GM21825 (cell line): ENCODE data around the gene USH1G.

Source experiments
- ATAC-seq: cut with Tn5 transposase; IDR thresholded peaks from one replicate; pipeline ENCODE4 v1.9.1; 2021; ENCODE audit warnings: mild to moderate bottlenecking, moderate library complexity; ENCODE audit not compliant: unreplicated experiment

The USH1G gene

DNA sequence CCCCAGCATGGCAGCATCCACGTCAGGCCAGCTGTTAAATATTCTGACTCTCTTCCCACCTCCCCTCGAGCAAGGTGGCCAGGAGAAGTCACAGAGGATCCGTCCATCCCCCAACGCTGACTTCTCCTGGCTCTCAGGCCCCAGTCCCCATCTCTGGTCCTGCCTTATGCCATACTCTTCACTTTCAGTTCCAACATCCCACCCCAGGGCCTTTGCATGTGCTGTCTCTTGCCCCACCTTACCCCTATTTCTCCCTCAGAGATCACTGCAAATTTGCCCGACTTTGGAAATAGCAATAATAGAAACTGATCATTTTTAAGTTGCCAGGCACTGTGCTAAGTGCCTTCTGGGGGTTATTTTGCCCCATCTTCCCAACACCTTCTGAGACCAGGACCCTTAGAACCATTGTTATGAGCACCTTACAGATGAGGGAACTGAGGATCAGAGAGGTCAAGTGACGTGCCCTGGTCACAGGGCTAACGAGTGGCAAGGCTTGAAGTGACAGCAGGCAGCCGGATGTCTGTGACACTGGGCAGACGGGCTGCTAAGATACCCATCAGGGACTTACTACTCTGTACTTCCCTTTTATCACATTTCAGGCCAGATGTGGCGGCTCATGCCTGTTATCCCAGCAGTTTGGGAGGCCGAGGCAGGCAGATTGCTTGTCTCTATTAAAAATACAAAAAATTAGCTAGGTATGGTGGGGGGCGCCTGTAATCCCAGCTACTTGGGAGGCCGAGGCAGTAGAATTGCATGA, 31.8 kb upstream of the USH1G start:
- no peak for ATAC-seq

DNA sequence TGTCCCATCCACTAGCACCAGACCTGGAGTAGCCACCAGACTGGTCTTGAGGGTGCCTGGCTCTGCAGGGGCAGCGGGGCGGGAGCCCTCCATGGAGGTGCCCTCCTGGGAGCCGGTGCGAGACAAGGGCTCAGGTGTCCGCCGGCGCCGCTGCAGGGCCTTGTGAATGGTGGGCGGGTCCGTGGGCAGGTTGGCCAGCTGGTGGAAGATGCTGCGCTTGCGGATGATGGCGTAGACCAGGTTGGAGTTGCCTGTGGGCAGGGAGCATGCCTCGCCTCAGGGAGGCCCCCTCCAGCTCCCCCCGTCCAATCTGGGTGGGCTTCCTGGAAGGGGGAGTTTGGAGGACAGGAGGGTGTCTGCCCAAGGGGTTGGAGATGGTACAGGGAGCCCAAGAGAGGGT, 31.1 kb upstream of the USH1G start:
- no peak for ATAC-seq

DNA sequence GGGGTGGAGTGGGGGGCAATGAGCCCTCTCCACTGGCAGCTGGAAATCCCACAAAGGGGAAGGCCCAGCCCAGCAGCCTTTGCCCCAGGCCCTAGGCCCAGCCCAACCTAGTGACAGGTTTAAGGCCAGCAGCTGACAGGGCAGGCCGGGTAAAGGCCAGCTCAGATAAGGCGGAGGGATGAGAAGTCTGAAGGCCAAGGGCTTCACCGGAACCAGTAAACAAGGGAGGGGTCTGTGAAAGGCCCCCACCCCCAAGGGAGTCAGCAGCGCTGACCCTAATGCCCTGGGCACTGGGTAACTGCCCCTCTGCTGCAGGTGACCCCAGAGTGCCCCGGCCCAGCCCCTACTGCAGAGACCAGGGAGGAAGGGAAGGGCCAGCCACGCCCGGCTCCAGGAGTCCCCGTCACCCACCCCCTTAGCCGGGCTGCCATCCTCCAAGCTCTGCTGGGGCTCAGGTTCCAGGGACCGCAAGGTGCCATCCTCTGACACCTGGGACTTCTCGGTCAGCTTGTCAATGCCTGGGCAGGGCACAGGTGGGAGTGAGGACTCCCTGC, 30.2 kb upstream of the USH1G start:
- ATAC-seq = no peak

DNA sequence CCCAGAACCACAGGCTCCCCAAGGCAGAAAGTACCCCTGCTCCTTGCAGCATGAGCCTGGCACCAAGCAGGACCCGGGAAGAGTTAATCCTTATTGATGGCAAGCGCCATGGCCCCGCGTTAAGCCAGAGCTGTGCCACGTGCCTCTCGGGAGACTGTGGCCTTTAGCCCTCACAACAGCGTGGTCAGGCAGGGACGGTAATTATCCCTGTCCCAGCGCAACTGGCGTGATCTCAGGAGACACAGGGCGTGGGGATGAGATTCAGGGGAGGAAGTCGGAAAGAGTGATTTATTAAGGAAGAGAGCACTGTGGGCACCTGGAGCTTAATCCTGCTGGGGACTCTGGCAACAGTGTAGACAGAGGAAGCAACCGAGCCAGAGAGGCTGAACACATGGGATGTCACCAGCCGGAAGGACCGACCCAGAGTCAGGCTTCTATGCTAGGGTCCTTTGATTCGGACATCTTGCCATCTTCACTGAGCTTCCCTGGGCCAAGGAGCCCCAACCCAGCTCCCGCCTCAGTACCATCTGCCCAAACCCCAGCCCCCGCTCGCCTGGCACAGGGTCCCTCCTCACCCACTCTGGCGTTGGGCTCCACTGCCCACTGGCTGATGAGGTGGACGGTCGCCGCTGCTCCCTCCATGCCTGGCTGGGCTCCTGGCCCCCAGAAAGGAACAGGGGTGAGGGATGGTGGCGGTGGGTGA, 29.5 kb upstream of the USH1G start:
- ATAC-seq = no peak

DNA sequence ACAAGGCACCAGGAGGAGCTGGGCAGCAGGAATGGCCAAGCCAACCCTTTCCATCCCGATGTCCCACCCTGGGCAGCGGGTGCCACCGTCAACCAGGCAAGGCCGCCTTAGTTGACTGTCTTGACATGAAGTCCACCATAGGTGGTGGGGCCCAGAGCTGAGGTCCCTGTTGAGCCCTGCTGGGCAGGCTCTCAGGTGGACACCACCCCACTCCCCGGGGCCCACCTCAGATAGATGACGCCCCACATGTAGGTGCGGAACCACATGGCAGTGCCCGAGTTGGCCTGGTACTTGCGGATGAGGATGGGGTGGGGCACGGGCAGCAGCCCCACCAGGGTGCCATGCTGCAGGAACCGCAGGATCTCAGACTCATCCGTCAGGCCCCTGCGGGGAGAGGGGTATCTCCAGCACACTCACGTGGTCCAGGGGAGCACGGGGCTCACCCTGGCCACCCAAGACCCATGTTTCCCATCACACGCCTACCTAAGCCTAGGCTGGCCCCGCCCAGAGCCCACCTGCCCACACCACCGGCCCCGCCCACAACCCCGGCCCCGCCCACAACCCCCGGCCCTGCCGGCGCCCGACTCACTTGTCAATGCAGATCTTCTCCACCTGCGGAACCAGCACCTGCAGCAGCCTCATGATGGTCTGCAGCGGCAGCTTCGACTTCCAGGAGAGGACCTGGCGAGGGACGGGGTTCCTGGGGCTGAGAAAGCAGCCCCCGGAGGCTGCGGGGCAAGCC, 28.8 kb upstream of the USH1G start:
- no peak for ATAC-seq

DNA sequence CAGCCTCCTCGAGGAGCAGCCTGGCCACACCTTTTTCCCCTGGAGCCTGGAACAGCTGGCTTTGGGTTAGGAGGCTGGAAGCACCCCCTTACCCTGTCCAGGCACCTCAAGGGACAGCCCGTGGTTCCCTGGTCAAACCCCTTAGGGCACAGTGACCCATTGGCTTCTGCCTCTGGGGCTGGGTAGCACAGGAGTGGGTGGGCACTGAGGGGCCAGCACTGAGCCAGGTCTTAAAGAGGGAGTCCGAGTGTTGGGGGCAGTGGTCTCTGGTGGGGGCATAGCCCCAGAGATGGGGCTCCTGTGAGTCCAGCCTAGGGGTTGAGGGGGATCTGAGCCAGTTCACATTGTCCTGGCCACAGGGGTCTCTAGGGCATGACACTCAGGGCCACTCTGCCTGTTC, 28.0 kb upstream of the USH1G start:
- ATAC-seq = no peak

DNA sequence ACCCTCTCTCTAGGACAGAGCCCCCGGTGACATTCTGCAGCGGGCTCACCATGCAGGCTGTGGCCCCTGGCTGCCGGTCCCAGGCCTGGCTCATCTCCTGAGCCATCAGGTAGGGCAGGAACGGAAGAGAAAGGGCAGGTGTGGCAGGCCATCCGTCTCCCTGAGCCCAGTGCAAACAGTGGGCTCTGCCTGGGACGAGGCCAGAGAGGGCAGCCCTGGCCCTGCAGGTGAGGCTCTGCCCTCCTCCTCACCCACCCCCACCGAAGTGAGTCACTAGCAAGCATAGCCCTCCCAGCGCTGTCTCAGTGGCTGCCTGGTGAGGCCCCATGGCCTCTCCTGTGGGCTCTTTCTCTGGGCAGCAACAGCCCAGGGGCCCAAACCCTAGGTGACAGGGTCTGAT, 27.2 kb upstream of the USH1G start:
- ATAC-seq = no peak

DNA sequence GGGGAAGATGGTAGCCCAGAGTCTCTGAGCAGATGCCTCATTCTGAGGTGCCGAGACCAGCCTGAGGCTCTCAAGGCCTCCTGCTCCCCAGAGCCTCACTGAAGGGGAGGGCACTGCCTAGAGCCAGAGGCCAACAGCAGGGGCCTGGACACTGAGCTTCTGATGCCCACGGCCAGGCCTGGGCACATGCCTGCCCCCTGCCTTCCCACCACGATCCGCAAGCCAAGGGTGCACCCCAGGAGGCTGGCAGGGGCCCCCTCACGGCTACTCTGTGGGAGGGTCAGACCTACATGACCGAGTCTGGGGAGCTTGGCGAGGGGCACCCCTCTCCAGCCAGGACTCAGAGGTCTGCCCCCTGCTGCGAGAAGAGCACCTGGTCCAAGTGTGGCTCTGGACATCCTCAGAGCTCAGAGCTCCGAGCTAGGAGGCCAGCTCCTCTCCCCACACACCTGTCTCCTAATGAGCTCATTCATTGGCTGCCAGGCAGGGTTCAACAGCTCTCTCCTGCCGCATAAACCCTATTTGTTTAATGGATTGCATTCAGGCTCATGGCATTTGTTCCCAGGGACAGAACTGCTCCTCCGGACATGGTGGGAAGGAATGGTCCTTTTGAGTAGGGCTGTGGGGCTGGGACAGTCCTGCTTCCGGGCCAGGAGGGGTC, 26.5 kb upstream of the USH1G start:
- no peak for ATAC-seq

DNA sequence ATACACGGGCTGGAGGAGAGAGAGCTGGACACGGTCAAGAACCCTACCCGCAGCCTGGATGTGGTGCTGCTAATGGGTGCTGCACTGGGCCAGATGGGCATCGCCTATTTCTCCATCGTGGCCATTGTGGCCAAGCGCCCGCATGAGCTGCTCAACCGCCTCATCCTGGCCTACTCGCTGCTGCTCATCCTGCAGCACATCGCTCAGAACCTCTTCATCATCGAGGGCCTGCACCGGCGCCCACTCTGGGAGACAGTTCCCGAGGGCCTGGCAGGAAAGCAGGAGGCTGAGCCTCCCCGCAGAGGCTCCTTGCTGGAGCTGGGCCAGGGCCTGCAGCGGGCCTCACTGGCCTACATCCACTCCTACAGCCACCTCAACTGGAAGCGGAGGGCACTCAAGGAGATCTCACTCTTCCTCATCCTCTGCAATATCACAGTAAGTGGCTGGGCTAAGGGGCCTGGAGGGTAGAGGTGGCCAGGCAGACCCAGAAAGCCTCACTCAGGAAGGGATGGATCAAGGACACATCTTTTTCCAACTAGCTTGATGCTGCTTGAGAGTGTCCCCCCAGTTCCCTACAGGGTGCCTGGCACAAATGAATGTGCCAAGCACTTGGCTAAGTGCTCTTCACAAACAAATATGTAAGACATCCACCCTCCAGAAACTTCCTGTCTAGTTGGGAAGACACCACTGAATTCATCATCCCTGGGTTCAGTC, 24.1 kb upstream of the USH1G start:
- ATAC-seq = no peak

DNA sequence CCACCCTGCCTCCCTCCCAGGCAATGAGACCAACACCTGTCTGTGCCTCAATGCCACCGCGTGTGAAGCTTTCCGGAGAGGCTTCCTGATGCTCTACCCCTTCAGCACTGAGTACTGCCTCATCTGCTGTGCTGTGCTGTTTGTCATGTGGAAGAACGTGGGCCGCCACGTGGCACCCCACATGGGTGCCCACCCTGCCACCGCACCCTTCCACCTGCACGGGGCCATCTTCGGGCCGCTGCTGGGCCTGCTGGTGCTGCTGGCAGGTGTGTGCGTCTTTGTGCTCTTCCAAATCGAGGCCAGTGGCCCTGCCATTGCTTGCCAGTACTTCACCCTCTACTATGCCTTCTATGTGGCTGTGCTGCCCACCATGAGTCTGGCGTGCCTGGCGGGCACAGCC, 23.6 kb upstream of the USH1G start:
- ATAC-seq = no peak

DNA sequence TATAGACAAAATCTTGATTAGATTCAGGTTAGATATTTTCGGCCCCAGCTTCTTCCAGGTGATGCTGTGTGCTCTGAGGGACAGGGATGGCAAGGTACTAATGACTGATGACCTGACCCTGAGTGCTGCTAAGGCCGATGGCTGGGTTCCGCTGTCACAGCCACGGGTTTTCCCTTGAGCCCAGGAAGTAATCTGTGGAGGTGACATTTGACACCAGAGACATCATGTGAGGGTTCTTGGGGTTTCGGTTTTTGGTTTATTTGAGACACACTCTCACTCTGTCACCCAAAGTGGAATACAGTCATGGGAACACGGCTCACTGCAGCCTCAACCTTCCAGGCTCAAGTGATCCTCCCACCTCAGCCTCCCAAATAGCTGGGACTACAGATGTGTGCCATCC, 22.5 kb upstream of the USH1G start:
- no peak for ATAC-seq

DNA sequence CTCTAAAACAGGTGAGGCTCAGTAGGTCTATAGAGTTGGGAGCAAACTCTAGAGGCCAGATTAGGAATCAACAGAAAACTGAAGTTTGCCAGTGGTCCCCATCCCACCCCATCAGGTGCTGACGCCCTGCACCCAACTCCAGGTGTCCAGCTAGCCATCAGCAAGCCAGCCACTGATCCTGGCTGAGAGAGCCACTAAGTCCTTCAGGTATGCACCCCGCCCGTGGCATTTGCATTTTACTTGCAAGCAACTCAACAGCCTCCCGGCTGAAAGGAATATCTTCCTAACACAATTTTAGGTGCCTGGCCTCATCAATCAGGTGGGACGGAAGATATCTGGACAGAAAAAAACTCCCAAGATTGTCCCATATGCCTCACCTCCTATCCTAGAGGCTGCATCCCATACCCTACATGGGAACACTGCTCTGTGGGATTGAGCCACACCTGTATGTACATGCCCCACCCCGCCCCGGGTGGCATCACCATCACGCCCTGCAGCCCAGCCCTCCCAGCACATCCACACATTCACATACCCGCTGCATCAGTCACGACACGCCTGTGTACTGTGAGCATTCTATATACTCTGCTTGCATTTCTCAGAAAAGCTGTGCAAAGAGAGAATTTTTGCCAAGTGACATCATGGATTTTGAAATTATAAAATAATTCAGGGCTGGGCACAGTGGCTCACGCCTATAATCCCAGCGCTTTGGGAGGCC, 20.9 kb upstream of the USH1G start:
- no peak for ATAC-seq

DNA sequence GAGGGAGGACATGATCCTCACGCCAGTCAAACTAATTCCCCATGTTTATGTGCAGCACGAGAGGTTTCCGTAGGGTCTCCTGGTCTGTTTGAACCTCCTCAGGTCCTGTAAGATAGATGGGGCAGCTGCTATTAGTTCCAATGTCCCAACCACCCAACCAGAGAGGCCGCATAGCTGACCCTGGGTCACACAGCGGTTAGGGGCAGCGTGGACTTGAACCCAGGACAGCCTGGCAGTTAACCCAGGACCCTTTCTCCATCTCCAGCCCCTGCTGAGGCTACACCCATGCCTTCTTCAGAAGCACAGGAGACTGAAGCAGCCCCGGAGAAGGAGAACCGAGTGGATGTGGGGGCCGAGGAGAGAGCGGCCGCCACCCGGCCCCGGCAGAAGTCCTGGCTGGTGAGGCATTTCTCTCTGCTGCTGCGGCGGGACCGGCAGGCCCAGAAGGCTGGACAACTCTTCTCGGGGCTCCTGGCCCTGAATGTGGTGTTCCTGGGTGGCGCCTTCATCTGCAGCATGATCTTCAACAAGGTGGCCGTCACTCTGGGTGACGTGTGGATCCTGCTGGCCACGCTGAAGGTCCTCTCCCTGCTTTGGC, 18.2 kb upstream of the USH1G start:
- no peak for ATAC-seq

DNA sequence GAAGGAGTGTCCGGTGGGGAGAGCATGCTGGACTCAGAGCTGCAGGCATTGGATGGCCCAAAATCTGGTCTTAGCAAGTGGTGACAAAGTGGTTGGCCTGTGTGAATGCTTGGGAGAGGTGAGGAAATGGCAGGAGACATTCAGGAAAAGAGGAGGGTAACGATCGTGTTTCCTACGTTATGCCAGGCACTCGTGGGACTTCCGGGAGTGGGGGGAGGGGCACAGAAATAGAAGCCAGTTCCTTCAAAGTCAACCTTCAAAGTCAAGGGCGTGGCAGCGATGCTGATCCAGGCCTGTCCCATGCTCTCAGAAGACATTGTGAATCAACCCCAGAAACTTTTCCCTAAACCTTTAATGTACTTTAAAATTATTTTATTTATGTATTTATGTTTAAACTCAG, 16.5 kb upstream of the USH1G start:
- no peak for ATAC-seq

DNA sequence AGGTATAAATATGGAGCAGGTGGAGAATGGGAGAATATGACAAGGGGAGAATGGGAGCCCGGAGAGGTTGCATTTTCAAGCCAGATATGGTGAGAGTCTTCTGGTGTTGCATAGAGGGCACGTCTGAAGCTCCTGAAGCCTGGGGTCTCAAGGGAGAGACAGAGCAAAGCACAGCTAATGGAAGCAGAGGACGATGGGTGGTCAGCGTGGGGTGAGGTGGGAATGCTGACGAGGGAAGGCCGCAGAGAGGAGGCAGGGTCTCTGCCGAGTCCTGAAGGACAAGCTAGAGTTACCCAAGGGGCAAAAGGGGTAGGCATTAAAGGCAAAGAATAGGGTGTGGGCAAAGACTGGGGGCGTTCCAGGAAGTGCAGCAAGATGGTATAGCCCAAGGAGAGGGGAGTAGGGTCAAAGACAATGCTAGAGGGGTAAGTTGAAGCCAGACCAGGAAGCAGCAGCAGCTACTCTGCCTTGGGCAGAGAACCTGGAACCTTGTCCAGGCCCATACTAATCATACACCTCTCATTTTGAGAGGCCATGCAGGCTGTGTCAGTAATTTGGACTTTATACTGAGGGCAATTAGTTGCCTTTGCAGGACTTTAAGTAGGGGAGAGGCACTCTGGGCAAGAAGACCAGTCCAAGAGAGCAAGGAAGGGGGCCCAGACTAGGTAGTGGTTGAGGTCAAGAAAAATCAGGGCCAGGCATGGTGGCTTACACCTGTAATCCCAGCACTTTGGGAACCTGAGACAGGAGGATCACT, 15.3 kb upstream of the USH1G start:
- ATAC-seq = no peak

DNA sequence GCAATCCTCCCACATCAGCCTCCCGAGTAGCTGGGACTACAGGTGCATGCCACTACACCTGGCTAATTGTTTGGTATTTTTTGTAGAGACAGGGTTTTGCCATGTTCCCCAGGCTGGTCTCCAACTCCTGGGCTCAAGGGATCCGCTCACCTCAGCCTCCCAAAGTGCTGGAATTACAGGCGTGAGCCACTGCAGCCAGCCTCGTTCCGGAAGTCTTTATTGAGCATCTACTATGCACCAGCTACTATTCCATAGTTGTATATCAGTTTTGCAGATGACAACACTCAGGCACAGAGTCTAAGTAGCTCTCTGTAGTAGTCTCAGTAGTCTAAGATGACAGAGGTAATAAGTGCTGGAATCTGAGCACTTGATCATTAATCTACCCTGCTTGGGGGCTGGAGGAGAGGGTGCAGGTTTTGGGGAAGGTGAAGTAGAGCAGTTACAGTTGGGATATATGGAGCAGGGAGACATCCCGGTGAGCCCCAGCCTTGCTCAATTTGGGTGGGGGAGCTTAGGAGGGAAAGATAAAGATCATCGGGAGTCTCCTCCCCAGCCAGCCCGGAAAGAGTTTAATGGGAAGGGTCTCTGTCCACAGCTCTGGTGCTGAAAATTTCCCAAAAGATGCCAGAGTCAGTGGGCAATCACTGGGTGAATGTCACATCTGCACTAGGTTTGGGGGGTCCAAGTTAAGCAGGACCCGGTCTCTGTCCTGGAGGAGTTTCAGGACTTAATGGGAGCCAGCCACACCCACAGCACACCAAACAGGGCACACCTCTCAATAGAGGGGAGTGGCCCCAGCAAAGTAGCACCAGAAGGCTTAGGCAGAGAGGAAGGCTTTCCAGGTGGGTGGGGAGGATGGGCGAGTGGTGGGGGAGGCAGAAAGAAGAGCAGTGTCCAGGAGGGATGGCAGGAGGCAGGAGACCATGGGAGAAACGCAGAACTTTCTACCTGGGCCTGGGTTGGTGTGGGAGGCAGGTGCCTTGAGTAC, 14.3 kb upstream of the USH1G start:
- no peak for ATAC-seq

DNA sequence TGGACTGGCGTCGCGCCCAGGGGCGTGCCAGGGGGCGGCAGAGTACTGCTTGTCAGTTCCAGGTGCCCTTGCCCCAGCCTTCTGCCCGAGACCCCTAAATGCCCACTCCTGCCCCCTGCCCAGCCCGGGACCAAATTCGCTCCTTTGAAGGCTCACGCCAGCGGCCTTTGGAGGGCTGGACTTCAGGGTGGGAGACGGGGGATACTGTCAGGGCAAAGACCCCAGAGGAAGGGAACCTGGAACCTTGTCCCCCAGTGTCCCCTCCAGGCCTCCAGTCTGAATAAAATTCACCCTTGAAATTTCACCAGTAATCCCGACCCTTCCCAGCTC, 13.4 kb upstream of the USH1G start:
- no peak for ATAC-seq
